Measurements from ENCODE around the gene COLEC11. TPM values are rescaled to one million over a fixed set of nuclear protein-coding genes. Genes with fewer than 3 reads are reported as not detected.

COLEC11 gene
- total and polyA plus RNA-seq, 9 donors = 16.7 to 187 (median 59.9) TPM

GRCh38 chr2:3648652-3649177 is 53.8 kb downstream of the COLEC11 start:
- Histone ChIP-seq H3K27ac (no peak overlapping the region), H3K4me1 (ENCODE audit: insufficient read depth) (peaks cover 4% of the 10 kb centered on the region), H3K36me3 (no peaks in the 10 kb centered on the region), H3K9me3 (no peaks in the 10 kb centered on the region), H3K27me3 (no peaks in the 10 kb centered on the region), H3K4me3 (no peak overlapping the region)
- WGBS, 3 donors = 93 to 94% (median 93%) methylated on average over 20 of the region's 20 CpGs
- peak in 1 of 5 donors; percentile 20 for DNase-seq
- TF ChIP-seq, protein P1, sequence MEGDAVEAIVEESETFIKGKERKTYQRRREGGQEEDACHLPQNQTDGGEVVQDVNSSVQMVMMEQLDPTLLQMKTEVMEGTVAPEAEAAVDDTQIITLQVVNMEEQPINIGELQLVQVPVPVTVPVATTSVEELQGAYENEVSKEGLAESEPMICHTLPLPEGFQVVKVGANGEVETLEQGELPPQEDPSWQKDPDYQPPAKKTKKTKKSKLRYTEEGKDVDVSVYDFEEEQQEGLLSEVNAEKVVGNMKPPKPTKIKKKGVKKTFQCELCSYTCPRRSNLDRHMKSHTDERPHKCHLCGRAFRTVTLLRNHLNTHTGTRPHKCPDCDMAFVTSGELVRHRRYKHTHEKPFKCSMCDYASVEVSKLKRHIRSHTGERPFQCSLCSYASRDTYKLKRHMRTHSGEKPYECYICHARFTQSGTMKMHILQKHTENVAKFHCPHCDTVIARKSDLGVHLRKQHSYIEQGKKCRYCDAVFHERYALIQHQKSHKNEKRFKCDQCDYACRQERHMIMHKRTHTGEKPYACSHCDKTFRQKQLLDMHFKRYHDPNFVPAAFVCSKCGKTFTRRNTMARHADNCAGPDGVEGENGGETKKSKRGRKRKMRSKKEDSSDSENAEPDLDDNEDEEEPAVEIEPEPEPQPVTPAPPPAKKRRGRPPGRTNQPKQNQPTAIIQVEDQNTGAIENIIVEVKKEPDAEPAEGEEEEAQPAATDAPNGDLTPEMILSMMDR (IDR thresholded peaks at IDR 0.05) = no peak
- TF ChIP-seq POLR2A (IDR thresholded peaks at IDR 0.05) (no peak), EP300 (IDR thresholded peaks at IDR 0.05) (no peak)
- intact Hi-C loops (cut with DNase I) = loop anchor here in 1 of 4 donors (5.0 kb wide), 1 partner anchor 61 kb away; no protein-coding TSS in a partner anchor

DNA sequence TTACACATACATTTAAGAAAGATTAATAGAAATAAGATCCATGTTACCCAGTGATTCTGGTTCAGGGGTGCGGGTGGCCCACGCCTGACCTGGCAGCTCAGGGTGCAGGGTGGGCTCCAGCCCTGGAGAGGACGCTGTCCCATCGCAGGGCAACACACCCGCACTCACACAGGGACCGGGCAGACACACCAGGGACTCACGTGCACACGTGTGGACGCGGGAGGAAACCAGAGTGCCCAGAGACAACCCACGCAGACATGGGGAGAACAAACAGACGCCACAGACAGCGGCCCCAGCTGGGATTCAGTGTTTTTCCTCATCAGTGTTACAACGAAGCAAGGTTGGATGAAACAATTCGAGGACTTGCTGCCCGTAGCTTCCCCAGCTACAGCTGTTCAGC is 54.7 kb downstream of the COLEC11 start:
- Histone ChIP-seq H3K27me3 (no peaks in the 10 kb centered on the region), H3K4me1 (ENCODE audit: insufficient read depth) (peaks cover 4% of the 10 kb centered on the region), H3K4me3 (no peak overlapping the region), H3K27ac (no peak overlapping the region), H3K9me3 (no peaks in the 10 kb centered on the region), H3K36me3 (no peaks in the 10 kb centered on the region)
- intact Hi-C loops (cut with DNase I) = loop anchor here in 1 of 4 donors (5.0 kb wide), 1 partner anchor 62 kb away; no protein-coding TSS in a partner anchor
- TF ChIP-seq, protein P1 (IDR thresholded peaks at IDR 0.05) = no peak
- TF ChIP-seq EP300 (IDR thresholded peaks at IDR 0.05) = no peak
- no peak for TF ChIP-seq POLR2A (IDR thresholded peaks at IDR 0.05)
- peak in 2 of 5 donors; percentile 28 to 42 for DNase-seq
- WGBS, 3 donors = 57 to 85% (median 67%) methylated on average over 16 of the region's 16 CpGs

DNA sequence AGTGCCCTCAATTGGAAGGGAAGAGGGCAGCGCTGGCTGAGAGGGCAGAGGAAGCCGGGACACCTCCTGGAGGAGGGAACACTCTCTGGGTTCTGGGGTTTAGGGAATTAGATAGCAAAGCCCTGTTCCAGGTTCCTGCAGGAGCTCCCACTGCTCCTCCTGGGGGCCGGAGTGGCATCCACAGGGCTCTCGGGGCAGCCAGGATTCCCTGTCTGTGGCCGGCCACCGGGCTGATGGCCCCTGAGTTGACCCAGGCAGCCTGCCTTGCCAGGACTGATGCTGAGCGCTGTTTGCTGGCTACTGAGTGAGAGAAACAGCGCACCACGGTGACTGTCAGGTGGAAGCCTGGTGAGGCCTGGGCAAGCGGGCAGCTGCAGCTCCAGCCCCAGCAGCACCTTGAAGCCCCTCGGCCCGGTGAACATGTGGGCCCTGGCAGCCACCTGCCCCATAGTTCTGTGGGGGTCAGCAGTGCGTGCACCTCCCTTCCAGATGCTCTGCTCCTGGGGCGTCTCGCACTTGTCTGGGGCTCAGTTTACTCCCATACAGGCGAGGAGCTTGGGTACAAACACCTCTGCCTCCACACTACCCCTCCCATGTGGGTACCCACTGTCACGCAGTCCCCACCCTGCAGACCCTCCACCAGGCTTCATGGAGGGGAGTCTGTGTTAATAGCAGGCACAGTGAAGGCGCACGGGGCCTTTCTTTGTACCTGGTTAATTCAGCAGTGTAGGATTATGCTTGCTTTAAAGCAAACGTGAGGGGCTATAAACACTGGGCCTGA is 55.4 kb downstream of the COLEC11 start:
- WGBS, 3 donors = 62 to 73% (median 71%) methylated on average over 18 to 20 of the region's 20 CpGs
- DNase-seq = peak in 2 of 5 donors; percentile 47 to 49
- peaks cover 4% of the 10 kb centered on the region for H3K4me1 ChIP-seq (ENCODE audit: insufficient read depth)
- H3K4me3 ChIP-seq = no peak overlapping the region
- no peak for TF ChIP-seq POLR2A (IDR thresholded peaks at IDR 0.05)
- TF ChIP-seq, protein P1 (IDR thresholded peaks at IDR 0.05) = no peak
- no peak for TF ChIP-seq EP300 (IDR thresholded peaks at IDR 0.05)
- H3K27ac ChIP-seq = peak overlapping the region; percentile 25 to 34
- no peaks in the 10 kb centered on the region for H3K36me3 ChIP-seq
- H3K9me3 ChIP-seq = no peaks in the 10 kb centered on the region
- H3K27me3 ChIP-seq = no peaks in the 10 kb centered on the region
- intact Hi-C loops (cut with DNase I) = loop anchor here in 3 of 4 donors (5.0 to 10.0 kb wide), 3 partner anchors 73 to 228 kb away; partner anchors contain the start of gene RPS7 (in 1 of the 3)

DNA sequence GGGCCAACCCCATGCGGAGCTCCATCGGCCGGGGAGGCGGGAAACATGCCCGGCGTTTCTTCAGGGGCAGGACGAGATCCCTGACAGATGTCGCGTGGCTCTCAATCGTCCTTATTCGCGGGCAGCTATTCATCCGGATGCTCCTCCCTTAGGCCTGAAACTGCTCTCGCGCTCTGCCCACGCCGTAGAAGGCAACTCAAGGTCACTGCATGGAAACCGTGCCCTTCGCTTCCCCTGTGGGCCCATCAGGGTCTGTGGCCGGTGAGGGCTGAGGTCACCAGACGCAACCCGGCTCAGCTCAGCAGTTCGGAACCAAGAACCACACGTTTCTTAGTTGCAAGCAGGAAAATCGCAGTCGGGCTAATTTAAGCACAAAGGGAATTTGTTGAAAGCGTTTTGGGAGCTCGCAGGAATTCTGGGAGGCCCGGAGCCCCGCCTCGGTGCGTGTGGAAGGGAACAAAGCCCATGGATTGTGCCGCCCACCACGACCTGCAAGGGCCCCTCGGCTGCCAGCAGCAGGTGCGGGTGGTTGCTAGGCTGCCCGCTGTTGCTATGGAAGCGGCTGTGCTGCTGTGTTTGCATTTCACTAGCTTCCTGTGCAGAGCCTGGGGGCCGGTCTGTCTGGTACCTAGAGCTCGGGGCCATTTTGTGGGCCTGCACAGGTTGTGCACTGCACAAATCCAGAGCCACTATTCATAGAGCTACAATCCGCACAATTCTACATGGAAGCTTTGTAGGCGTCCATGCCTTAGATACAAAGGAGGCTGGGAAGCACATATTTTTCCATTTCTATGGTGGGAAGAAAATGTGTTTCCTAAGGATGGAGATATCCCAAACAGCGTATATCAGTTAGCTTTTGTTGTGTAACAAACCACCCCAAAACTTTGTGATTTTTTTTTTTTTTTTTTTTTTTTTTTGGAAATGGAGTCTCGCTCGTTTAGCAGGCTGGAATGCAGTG is 57.1 kb downstream of the COLEC11 start:
- intact Hi-C loops (cut with DNase I) = loop anchor here in 3 of 4 donors (5.0 to 10.0 kb wide), 3 partner anchors 75 to 230 kb away; partner anchors contain the start of gene RPS7 (in 1 of the 3)
- peak; percentile 43 to 78 (median 71) for DNase-seq
- peak overlapping the region; percentile 35 to 89 for H3K27ac ChIP-seq
- WGBS, 3 donors = 12 to 31% (median 17%) methylated on average over 36 to 45 of the region's 45 CpGs
- peak overlapping the region; percentile 25 for H3K4me3 ChIP-seq
- H3K27me3 ChIP-seq = no peaks in the 10 kb centered on the region
- no peaks in the 10 kb centered on the region for H3K9me3 ChIP-seq
- H3K36me3 ChIP-seq = no peaks in the 10 kb centered on the region
- H3K4me1 ChIP-seq (ENCODE audit: insufficient read depth) = peaks cover 8% of the 10 kb centered on the region
- TF ChIP-seq, protein P1 (IDR thresholded peaks at IDR 0.05) = no peak
- no peak for TF ChIP-seq EP300 (IDR thresholded peaks at IDR 0.05)
- TF ChIP-seq POLR2A (IDR thresholded peaks at IDR 0.05) = no peak
